HEK293 (cell line): ENCODE data around the gene TENT4B.

Experiments used
- CTCF ChIP-seq: fragments of 450-650 bp; formaldehyde crosslinking; IDR thresholded peaks from 2 replicates; pipeline ENCODE4 v1.5.1; 2016; ENCODE audit warnings: missing biosample characterization, missing genetic modification characterization
- KLF10 ChIP-seq: fragments of 450-650 bp; IDR thresholded peaks from 2 replicates; pipeline ENCODE4 v1.5.1; 2018; ENCODE audit warnings: missing biosample characterization, mild to moderate bottlenecking, missing genetic modification characterization
- KLF8 ChIP-seq: fragments of 450-650 bp; formaldehyde crosslinking; IDR thresholded peaks from 2 replicates; pipeline ENCODE4 v1.5.1; 2016; ENCODE audit warnings: missing biosample characterization, missing genetic modification characterization
- MZF1 ChIP-seq: fragments of 450-650 bp; formaldehyde crosslinking; IDR thresholded peaks from 2 replicates; pipeline ENCODE4 v1.5.1; 2017; ENCODE audit warnings: missing biosample characterization, missing genetic modification characterization, borderline replicate concordance
- REST ChIP-seq: fragments of 450-650 bp; formaldehyde crosslinking; IDR thresholded peaks from 2 replicates; pipeline ENCODE4 v1.5.1; 2016; ENCODE audit warnings: missing biosample characterization, missing genetic modification characterization
- SP2 ChIP-seq: fragments of 450-650 bp; formaldehyde crosslinking; IDR thresholded peaks from 2 replicates; pipeline ENCODE4 v1.5.1; 2016; ENCODE audit warnings: missing biosample characterization, missing genetic modification characterization
- ZNF146 ChIP-seq: fragments of 450-650 bp; formaldehyde crosslinking; IDR thresholded peaks from 2 replicates; pipeline ENCODE4 v1.5.1; 2016; ENCODE audit warnings: missing biosample characterization, missing genetic modification characterization
- ZNF239 ChIP-seq: fragments of 450-650 bp; formaldehyde crosslinking; IDR thresholded peaks from 2 replicates; pipeline ENCODE4 v1.5.1; 2016; ENCODE audit warnings: missing biosample characterization, missing genetic modification characterization
- ZNF324 ChIP-seq: fragments of 450-650 bp; formaldehyde crosslinking; IDR thresholded peaks from 2 replicates; pipeline ENCODE4 v1.5.1; 2016; ENCODE audit warnings: missing biosample characterization, missing genetic modification characterization
- ZNF350 ChIP-seq: fragments of 450-650 bp; formaldehyde crosslinking; IDR thresholded peaks from 2 replicates; pipeline ENCODE4 v1.5.0; 2017; ENCODE audit warnings: missing biosample characterization, mild to moderate bottlenecking, missing genetic modification characterization
- ZNF426 ChIP-seq: fragments of 450-650 bp; formaldehyde crosslinking; IDR thresholded peaks from 2 replicates; pipeline ENCODE4 v1.5.1; 2017; ENCODE audit warnings: missing biosample characterization, missing genetic modification characterization, mild to moderate bottlenecking, inconsistent platforms, moderate library complexity
- ZNF530 ChIP-seq: fragments of 450-650 bp; formaldehyde crosslinking; IDR thresholded peaks from 2 replicates; pipeline ENCODE4 v1.5.1; 2016; ENCODE audit warnings: low read depth, missing biosample characterization, missing genetic modification characterization
- ZNF561 ChIP-seq: fragments of 450-650 bp; IDR thresholded peaks from 2 replicates; pipeline ENCODE4 v1.5.1; 2018; ENCODE audit warnings: missing biosample characterization, missing genetic modification characterization, borderline replicate concordance
- TF ChIP-seq, protein P1 (sequence below): fragments of 450-650 bp; formaldehyde crosslinking; IDR thresholded peaks from 2 replicates; pipeline ENCODE4 v1.5.1; 2016; ENCODE audit warnings: missing biosample characterization, missing genetic modification characterization

- TF ChIP-seq MZF1 (tag by site-specific recombination): no peak
- TF ChIP-seq ZNF239 (tag by site-specific recombination): no peak
- TF ChIP-seq SP2 (tag by site-specific recombination): no peak
- no peak for TF ChIP-seq ZNF561
- no peak for TF ChIP-seq CTCF (tag by site-specific recombination)
- no peak for TF ChIP-seq ZNF350 (tag by site-specific recombination)
- TF ChIP-seq, protein P1, sequence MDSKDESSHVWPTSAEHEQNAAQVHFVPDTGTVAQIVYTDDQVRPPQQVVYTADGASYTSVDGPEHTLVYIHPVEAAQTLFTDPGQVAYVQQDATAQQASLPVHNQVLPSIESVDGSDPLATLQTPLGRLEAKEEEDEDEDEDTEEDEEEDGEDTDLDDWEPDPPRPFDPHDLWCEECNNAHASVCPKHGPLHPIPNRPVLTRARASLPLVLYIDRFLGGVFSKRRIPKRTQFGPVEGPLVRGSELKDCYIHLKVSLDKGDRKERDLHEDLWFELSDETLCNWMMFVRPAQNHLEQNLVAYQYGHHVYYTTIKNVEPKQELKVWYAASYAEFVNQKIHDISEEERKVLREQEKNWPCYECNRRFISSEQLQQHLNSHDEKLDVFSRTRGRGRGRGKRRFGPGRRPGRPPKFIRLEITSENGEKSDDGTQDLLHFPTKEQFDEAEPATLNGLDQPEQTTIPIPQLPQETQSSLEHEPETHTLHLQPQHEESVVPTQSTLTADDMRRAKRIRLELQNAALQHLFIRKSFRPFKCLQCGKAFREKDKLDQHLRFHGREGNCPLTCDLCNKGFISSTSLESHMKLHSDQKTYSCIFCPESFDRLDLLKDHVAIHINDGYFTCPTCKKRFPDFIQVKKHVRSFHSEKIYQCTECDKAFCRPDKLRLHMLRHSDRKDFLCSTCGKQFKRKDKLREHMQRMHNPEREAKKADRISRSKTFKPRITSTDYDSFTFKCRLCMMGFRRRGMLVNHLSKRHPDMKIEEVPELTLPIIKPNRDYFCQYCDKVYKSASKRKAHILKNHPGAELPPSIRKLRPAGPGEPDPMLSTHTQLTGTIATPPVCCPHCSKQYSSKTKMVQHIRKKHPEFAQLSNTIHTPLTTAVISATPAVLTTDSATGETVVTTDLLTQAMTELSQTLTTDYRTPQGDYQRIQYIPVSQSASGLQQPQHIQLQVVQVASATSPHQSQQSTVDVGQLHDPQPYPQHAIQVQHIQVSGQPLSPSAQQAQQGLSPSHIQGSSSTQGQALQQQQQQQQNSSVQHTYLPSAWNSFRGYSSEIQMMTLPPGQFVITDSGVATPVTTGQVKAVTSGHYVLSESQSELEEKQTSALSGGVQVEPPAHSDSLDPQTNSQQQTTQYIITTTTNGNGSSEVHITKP: no peak
- TF ChIP-seq ZNF146 (tag by site-specific recombination): no peak
- no peak for TF ChIP-seq KLF8 (tag by site-specific recombination)
- no peak for TF ChIP-seq ZNF426 (tag by site-specific recombination)
- TF ChIP-seq REST (tag by site-specific recombination): no peak
- no peak for TF ChIP-seq KLF10 (tag by site-specific recombination)
- TF ChIP-seq ZNF324: no peak
- TF ChIP-seq ZNF530 (tag by site-specific recombination): no peak
Measured at GRCh38 chr16:50261160-50261706, 108.1 kb downstream of the TENT4B start.
